ENCODE results near the gene ANO7.

Gene ANO7

GRCh38 chr2:241156971-241157441 is 31.5 kb upstream of the ANO7 start:
- in situ Hi-C loops (cut with MboI; ENCODE audit: low sequenced_read_pairs) = no loop called here

DNA sequence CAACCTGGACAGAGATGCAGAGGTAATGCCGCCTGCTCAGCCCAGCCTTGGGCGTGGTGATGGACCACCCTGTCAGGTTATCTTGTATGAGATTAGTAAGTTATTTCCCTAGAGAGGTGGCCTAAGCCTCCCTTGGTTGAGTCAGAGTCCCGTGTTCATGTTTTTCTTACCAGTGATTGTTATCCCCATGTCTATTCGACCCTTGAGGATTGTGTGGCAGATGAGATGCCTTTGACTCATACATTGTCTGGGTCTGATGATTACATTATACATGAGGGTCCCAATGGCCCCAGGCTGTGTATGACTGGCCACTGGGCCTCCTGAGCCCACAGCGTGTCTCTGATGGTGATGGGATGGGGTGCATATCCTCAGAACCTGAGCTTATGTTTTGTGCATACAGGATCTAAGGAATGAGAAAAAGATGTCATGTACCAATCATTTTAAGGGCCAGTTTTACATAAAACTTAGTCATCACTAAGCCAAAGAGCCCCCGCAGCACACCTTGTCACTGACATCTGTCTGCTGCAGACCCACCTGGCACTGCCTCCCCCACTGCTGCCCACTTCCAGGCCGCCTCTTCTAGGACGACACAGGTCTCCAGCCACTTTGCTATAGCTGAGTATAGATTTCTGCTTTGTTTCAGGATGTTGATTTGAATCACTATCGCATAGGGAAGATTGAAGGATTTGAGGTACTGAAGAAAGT is 30.5 kb upstream of the ANO7 start:
- in situ Hi-C loops (cut with MboI; ENCODE audit: low sequenced_read_pairs) = no loop called here

DNA sequence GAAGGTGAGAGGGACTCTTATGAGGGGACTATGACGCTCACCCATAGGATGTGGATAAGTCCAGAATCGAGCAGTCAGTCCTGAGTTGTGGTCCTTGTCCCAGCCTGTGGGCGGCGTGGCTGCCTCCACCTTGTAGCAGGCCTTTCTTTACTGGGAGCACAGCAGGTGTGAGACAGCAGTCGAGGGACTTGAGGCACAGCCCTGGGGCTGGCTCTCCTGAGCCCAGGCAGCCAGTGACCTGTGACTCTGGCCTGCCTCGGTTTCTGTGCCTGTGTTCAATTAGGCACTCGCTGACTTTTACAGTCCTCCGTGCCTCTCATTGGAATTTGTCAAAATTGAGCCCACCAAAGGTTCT is 30.0 kb upstream of the ANO7 start:
- in situ Hi-C loops (cut with MboI; ENCODE audit: low sequenced_read_pairs) = no loop called here

DNA sequence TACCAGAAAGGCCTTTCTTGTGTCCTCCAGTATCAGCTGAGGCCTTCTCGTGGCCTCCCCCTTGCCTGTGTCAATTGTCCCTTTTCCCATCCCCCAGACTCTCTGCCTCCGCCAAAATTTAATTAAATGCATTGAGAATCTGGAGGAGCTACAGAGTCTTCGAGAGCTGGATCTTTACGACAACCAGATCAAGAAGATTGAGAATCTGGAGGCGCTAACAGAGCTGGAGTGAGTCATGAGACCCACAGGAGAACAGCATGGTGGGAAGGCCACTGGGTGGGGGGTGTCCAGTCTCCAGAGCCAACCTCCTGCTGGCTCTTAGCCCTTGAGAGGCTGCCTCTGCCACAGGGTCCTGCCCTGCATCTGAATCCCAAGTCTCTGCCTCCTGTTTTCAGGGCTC is 29.4 kb upstream of the ANO7 start:
- in situ Hi-C loops (cut with MboI; ENCODE audit: low sequenced_read_pairs) = no loop called here

DNA sequence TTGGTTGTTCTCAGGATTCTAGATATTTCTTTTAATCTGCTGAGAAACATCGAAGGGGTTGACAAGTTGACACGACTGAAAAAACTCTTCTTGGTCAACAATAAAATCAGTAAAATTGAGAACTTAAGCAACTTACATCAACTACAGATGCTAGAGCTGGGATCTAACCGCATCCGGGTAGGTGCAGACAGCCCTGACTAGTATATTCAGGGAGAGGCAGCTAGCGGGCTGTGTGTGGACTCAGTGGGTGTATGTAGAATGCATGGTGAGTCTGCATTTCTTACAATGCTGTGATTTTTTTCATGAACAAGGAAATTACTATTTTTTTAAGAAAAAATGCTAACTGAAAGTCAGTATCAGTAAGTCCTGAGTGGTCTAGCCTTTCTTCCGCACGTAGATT is 28.2 kb upstream of the ANO7 start:
- in situ Hi-C loops (cut with MboI; ENCODE audit: low sequenced_read_pairs) = no loop called here

GRCh38 chr2:241161646-241162281 is 26.7 kb upstream of the ANO7 start:
- in situ Hi-C loops (cut with MboI; ENCODE audit: low sequenced_read_pairs) = no loop called here

- in situ Hi-C loops (cut with MboI; ENCODE audit: low sequenced_read_pairs) = no loop called here
Measured at GRCh38 chr2:241163601-241164118, 24.8 kb upstream of the ANO7 start.

GRCh38 chr2:241168366-241168765 is 20.1 kb upstream of the ANO7 start:
- in situ Hi-C loops (cut with MboI; ENCODE audit: low sequenced_read_pairs) = no loop called here

GRCh38 chr2:241173557-241173956 is 14.9 kb upstream of the ANO7 start:
- in situ Hi-C loops (cut with MboI; ENCODE audit: low sequenced_read_pairs) = no loop called here

DNA sequence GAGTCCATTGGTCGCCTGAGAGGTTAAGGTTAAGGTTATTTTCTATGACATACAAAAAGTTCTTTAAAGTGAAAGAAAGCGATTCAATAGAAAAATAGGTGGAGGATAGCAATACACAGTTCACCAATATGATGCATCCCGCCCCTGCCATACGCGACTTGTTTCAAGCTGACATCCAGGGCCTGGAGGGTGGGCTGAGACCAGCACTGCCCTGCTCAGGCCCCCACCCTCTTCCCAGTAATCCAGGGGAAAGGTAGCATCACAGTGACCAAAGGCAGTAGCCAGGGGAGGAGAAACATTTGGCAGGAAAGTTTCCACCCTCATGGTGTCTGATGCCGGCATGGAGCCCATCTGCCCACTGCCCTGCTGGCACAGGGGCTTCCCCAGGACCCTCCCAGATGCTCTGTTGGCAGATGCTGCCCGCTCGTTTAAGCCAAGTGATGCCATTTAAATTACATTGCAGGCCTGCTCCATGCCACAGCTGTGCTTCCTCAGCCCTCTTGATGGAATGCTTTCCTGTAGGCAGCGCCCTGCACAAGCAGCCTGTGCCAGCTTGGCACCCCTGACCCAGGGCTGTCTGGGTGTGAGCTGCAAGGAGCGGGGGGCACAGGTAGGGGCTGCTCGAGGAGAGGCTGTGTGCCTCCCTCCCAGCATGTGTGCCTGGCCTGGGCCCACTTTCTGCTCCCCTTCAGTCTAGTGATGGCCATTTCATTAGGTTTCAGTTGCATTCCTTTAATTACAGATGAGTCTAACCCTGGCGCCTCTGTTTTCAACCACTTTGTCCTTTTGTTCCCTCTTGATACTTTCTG is 10.7 kb upstream of the ANO7 start:
- in situ Hi-C loops (cut with MboI; ENCODE audit: low sequenced_read_pairs) = no loop called here

DNA sequence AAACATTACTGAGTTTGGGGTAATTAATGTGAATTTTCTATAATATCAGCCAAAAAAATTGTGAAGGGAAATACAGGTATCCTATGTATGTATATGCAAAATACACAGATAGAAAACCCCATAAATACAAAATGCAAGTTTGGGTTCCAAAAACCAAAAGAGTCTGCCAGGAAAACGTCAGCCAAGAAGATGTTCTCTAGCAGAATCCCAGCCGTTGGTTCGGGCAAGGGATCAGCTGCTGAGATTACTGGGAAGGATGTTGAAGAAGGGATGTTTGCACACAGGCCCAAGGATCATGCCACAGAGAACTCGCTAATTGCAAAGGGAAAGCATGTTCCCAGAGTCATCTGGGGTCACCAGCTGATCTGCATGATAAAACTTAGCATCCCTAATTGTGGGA is 9.5 kb upstream of the ANO7 start:
- in situ Hi-C loops (cut with MboI; ENCODE audit: low sequenced_read_pairs) = no loop called here

DNA sequence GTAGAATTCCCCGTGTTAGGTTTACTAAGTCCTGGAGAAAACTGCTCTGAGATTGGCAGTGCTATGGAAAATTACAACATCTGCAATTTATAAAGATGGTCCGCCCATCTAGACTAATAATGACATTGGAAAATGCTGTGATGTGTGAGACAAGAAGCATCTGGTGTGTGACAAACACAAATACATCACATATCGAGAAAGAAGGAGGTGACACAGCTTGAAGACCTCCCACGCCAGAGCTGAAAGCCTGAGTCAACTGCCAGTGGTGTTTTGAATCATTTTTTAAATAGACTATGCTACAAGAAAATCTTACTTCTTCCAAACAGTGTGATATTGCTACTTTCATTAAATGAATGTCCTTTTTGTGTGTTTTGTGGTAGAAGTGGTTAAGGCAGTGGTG is 8.6 kb upstream of the ANO7 start:
- in situ Hi-C loops (cut with MboI; ENCODE audit: low sequenced_read_pairs) = no loop called here

- in situ Hi-C loops (cut with MboI; ENCODE audit: low sequenced_read_pairs) = no loop called here
Measured at GRCh38 chr2:241180495-241180894, 8.0 kb upstream of the ANO7 start.

DNA sequence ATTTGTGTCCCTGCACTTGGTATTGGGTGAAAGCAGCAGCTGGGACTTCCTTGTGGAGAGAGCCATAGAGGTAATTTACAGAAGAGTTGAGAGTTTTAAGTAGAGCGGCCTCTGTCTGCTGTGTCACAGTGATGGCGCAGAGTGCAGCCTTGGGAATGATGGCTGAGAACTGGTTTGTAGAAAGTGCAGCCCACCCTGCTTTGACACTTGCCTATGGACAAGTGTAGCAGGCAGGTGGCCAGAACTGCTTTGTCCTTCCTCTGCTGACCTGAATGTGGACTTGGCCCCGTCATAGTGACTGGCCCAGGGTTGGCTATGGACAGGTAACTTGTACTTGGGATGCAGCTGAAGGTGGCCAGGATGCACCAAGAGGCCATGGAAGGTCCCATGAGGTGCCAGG is 6.4 kb upstream of the ANO7 start:
- in situ Hi-C loops (cut with MboI; ENCODE audit: low sequenced_read_pairs) = no loop called here

GRCh38 chr2:241182531-241183133 is 5.8 kb upstream of the ANO7 start:
- in situ Hi-C loops (cut with MboI; ENCODE audit: low sequenced_read_pairs) = no loop called here

- in situ Hi-C loops (cut with MboI; ENCODE audit: low sequenced_read_pairs) = no loop called here
Measured at GRCh38 chr2:241183221-241183620, 5.3 kb upstream of the ANO7 start.

DNA sequence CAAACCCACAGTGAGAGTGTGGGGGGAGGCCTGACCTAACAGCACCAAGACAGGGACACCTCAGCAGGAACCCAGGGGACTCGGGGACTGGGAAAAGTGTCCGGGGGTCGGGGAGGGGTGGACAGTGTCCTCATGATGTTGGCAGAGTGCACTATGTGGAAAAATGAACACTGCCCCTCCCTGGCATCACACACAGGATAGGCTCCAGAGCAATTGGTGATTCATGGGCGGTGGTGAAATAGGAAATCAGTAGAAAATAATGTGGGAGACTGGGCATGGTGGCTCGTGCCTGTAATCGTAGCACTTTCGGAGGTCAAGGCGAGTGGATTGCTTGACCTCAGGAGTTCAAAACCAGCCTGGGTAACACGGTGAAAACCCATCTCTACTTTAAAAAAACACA is 3.6 kb upstream of the ANO7 start:
- in situ Hi-C loops (cut with MboI; ENCODE audit: low sequenced_read_pairs) = no loop called here

DNA sequence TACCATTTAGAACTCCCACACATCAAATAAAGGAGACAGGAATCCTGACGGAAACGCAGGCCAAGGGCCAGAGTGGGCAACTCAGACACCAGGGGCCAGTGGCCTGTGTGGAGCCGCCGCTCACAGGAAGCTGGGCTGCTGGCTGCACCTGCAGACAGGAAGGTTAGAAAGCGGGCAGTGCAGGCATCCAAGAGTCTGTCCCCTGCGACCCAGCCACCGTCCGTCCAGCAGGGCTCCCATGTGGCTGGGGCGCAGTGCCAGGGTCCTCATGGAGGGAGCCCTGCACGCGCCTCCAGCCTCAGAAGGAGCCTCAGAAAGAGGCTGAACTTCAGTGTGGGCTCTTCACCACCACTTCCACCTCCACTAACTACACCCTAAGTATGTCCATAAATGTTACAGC is 2.5 kb upstream of the ANO7 start:
- in situ Hi-C loops (cut with MboI; ENCODE audit: low sequenced_read_pairs) = no loop called here

GRCh38 chr2:241187101-241187917 is 1.2 kb upstream of the ANO7 start:
- in situ Hi-C loops (cut with MboI; ENCODE audit: low sequenced_read_pairs) = no loop called here

- in situ Hi-C loops (cut with MboI; ENCODE audit: low sequenced_read_pairs) = no loop called here
Measured at GRCh38 chr2:241187918-241188234, 601 bp upstream of the ANO7 start.
